Activated T-cell treated with anti-CD3 and anti-CD28 coated beads, Interleukin-2, amount 50 U/mL, for 1 hour (primary cell): Measurements from ENCODE around the gene MELK.

Experiments
- DNase-seq: peaks from one replicate; pipeline ENCODE4 v3.0.0-alpha.2; 2020

Gene MELK

GRCh38 chr9:36584620-36585460 lies 12.1 kb downstream of the MELK start:
- DNase-seq, result no peak

- no peak for DNase-seq
Measured at GRCh38 chr9:36590231-36590630, 17.5 kb downstream of the MELK start.

- no peak for DNase-seq
Measured at GRCh38 chr9:36592801-36593583, 20.3 kb downstream of the MELK start.

GRCh38 chr9:36594213-36594612 lies 21.5 kb downstream of the MELK start:
- DNase-seq, result no peak

- no peak for DNase-seq
Measured at GRCh38 chr9:36597412-36598178, 24.9 kb downstream of the MELK start.

GRCh38 chr9:36598273-36598672 lies 25.6 kb downstream of the MELK start:
- no peak for DNase-seq

- DNase-seq, result no peak
Measured at GRCh38 chr9:36603006-36603405, 30.3 kb downstream of the MELK start.

- DNase-seq, result no peak
Measured at GRCh38 chr9:36609306-36609705, 36.6 kb downstream of the MELK start.

- no peak for DNase-seq
Measured at GRCh38 chr9:36622121-36622520, 49.4 kb downstream of the MELK start.

- no peak for DNase-seq
Measured at GRCh38 chr9:36623280-36623679, 50.6 kb downstream of the MELK start.

GRCh38 chr9:36625006-36625615 lies 52.4 kb downstream of the MELK start:
- no peak for DNase-seq

- DNase-seq, result no peak
Measured at GRCh38 chr9:36632892-36633291, 60.2 kb downstream of the MELK start.

- no peak for DNase-seq
Measured at GRCh38 chr9:36637491-36638270, 65.0 kb downstream of the MELK start.

- no peak for DNase-seq
Measured at GRCh38 chr9:36640771-36641381, 68.2 kb downstream of the MELK start.

- DNase-seq, result no peak
Measured at GRCh38 chr9:36642817-36643216, 70.1 kb downstream of the MELK start.

- DNase-seq, result no peak
Measured at GRCh38 chr9:36656842-36657241, 84.1 kb downstream of the MELK start.

GRCh38 chr9:36659500-36659899 lies 86.8 kb downstream of the MELK start:
- no peak for DNase-seq

GRCh38 chr9:36664806-36665205 lies 92.1 kb downstream of the MELK start:
- DNase-seq, result no peak

- no peak for DNase-seq
Measured at GRCh38 chr9:36665387-36665786, 92.7 kb downstream of the MELK start.

- no peak for DNase-seq
Measured at GRCh38 chr9:36665921-36666431, 93.3 kb downstream of the MELK start.

GRCh38 chr9:36671561-36671960 lies 98.9 kb downstream of the MELK start:
- DNase-seq, result no peak
